ENCODE results near the gene RSPH6A. TPM values are rescaled to one million over a fixed set of nuclear protein-coding genes. Genes with fewer than 3 reads are reported as not detected.

The RSPH6A gene
- total and polyA plus RNA-seq, 2 of the 4 experiments (the other 2 are of a cell fraction) = under 0.01 to 0.09 TPM

GRCh38 chr19:45770192-45771101, 44.7 kb downstream of the RSPH6A start (continued):
- TF ChIP-seq CTCF (conservative IDR thresholded peaks at IDR 0.05; ENCODE audit: low read depth, low read length) = peak; percentile 82

Data from IMR-90 (cell line).